Endothelial cell of umbilical vein (primary cell): Measurements from ENCODE around the gene SLC2A6. TPM values are rescaled to one million over a fixed set of nuclear protein-coding genes. Genes with fewer than 3 reads are reported as not detected.

Experiments used
- BruUV-seq: library from RNA; stranded (reverse); fragments of 400-500 nt; replicated peaks from 2 replicates; lab custom pipeline; 2021; lab: Mats Ljungman, UMichigan
- CTCF ChIA-PET: fragments of 300-600, 350-600 bp; sonication (Branson Sonifier 250); formaldehyde crosslinking; loops from one replicate; lab custom pipeline; 2021; ENCODE audit warnings: antibody characterized with exemption, inconsistent platforms; lab: Charles Lee
- POLR2A ChIA-PET: fragments of 300-600, 350-600 bp; sonication (Branson Sonifier 250); formaldehyde crosslinking; loops from one replicate; lab custom pipeline; 2021; ENCODE audit warnings: antibody characterized with exemption, inconsistent platforms; lab: Charles Lee
- DNase-seq: peaks from one replicate; pipeline ENCODE4 v3.0.0-alpha.2; 2011; ENCODE audit warnings: low read depth, low spot score
- FAIRE-seq: peaks from 2 replicates; lab custom pipeline; 2011; peaks lifted over from hg19 to GRCh38; lab: Jason Lieb, UNC
- H2AFZ ChIP-seq: 2 replicates; pipeline ENCODE4 v1.6.0; 2012; ENCODE audit warnings: low read depth, low read length, control low read depth, inconsistent platforms
- H3K27ac ChIP-seq: 2 replicates; pipeline ENCODE4 v1.5.1; 2011; ENCODE audit warnings: low read depth, mild to moderate bottlenecking, control low read depth, low read length, moderate library complexity; ENCODE audit not compliant: insufficient read depth
- H3K27me3 ChIP-seq, 2 experiments: 2 replicates each; pipeline versions ENCODE4 v1.6.0 to v1.6.1; 2011; ENCODE audit warnings: low read length in 2 of 2, mixed read lengths in 1 of 2; ENCODE audit not compliant: control insufficient read depth in 2 of 2, insufficient read depth in 2 of 2
- H3K36me3 ChIP-seq, 2 experiments: 2 replicates in 1 of 2; 3 replicates in 1 of 2; pipeline ENCODE4 v1.5.1; 2011; ENCODE audit warnings: low read length in 2 of 2, mild to moderate bottlenecking in 1 of 2, moderate library complexity in 1 of 2; ENCODE audit not compliant: control insufficient read depth in 2 of 2, insufficient read depth in 2 of 2; ENCODE audit errors: extremely low read depth in 1 of 2
- H3K4me1 ChIP-seq: 3 replicates; pipeline ENCODE4 v1.5.1; 2011; ENCODE audit warnings: mild to moderate bottlenecking, low read length; ENCODE audit not compliant: control insufficient read depth, insufficient read depth; ENCODE audit errors: extremely low read depth
- H3K4me2 ChIP-seq: 2 replicates; pipeline ENCODE4 v1.6.1; 2011; ENCODE audit warnings: low read length, control low read depth, mixed read lengths; ENCODE audit not compliant: insufficient read depth
- H3K4me3 ChIP-seq, 3 experiments: fragments of 200-600 bp in 1 of 3; sonication (generic), shearing (Covaris generic) in 1 of 3; replicated peaks in 1 of 3; 2 replicates each; pipeline ENCODE4 v1.5.1; 2011 to 2016; ENCODE audit warnings: control low read depth in 3 of 3, low read length in 3 of 3, mild to moderate bottlenecking in 2 of 3, inconsistent platforms in 1 of 3, low read depth in 1 of 3, moderate library complexity in 1 of 3; ENCODE audit not compliant: insufficient read depth in 1 of 3
- H3K79me2 ChIP-seq: 2 replicates; pipeline ENCODE4 v1.6.0; 2012; ENCODE audit warnings: low read length, inconsistent platforms; ENCODE audit not compliant: control insufficient read depth, insufficient read depth
- H3K9ac ChIP-seq: replicated peaks from 2 replicates; pipeline ENCODE3; 2011; ENCODE audit warnings: low read length, control low read depth; ENCODE audit not compliant: insufficient read depth; ENCODE audit errors: extremely low read depth
- H3K9me1 ChIP-seq: replicated peaks from 3 replicates; pipeline ENCODE4 v1.6.0; 2011; ENCODE audit warnings: mild to moderate bottlenecking, low read length; ENCODE audit not compliant: control insufficient read depth, insufficient read depth; ENCODE audit errors: extremely low read depth
- H3K9me3 ChIP-seq: replicated peaks from 2 replicates; pipeline ENCODE4 v1.5.1; 2012; ENCODE audit warnings: low read length, inconsistent platforms; ENCODE audit not compliant: control insufficient read depth, insufficient read depth
- H4K20me1 ChIP-seq: replicated peaks from 2 replicates; pipeline ENCODE3; 2011; ENCODE audit warnings: mild to moderate bottlenecking, low read length; ENCODE audit not compliant: control insufficient read depth, insufficient read depth; ENCODE audit errors: extremely low read depth
- FOS ChIP-seq: IDR thresholded peaks from 2 replicates; pipeline ENCODE4 v1.6.1; 2011; ENCODE audit warnings: mild to moderate bottlenecking, low read length, moderate library complexity, borderline replicate concordance; ENCODE audit not compliant: insufficient read depth
- GATA2 ChIP-seq: IDR thresholded peaks from 2 replicates; pipeline ENCODE4 v1.7.0; 2011; ENCODE audit warnings: low read depth, mild to moderate bottlenecking, moderate library complexity, mixed read lengths, low read length; ENCODE audit not compliant: insufficient read length, insufficient read depth
- JUN ChIP-seq: IDR thresholded peaks from 2 replicates; pipeline ENCODE4 v1.6.1; 2011; ENCODE audit warnings: borderline replicate concordance, low read depth; ENCODE audit not compliant: insufficient read length, insufficient read depth
- MYC ChIP-seq: IDR thresholded peaks from one replicate; pipeline ENCODE4 v1.6.1; 2011; ENCODE audit warnings: mild to moderate bottlenecking, low read depth, low read length
- POLR2A ChIP-seq: IDR thresholded peaks from 2 replicates; pipeline ENCODE4 v1.6.1; 2012; ENCODE audit warnings: low read depth, mild to moderate bottlenecking, control low read depth, low read length
- dilution Hi-C: fragments of 300-500 bp; cut with MboI; formaldehyde crosslinking; loops from one replicate; pipeline ENCODE4 v1.15.0; 2019; ENCODE audit warnings: low sequenced_read_pairs; ENCODE audit not compliant: extremely low pct_ligation_motif_present
- intact Hi-C: fragments of 100-400 bp; cut with micrococcal nuclease; formaldehyde crosslinking; loops from one replicate; pipeline ENCODE4 v1.10.0; 2022
- polyA plus RNA-seq, 4 experiments: library from polyadenylated mRNA; depleted of rRNA in 3 of 4; stranded (reverse) in 3 of 4; unstranded in 1 of 4; fragments of >200 nt; gene quantifications; 2 replicates each; pipeline versions ENCODE4 v1.2.1 to v1.2.3, GENCODE V29; 2011 to 2012; ENCODE audit warnings: missing spikeins in 1 of 4
- total RNA-seq: library from RNA; stranded (reverse); gene quantifications from 2 replicates; pipeline ENCODE4 v1.2.3, GENCODE V29; 2021
- TF ChIP-seq, protein P1 (sequence below), 2 donors: IDR thresholded peaks; 1 replicate in 1 of 2; 2 replicates in 1 of 2; pipeline ENCODE4 v1.5.1; 2011; ENCODE audit warnings: low read length in 2 of 2, mild to moderate bottlenecking in 2 of 2, moderate library complexity in 2 of 2, control low read depth in 1 of 2, inconsistent platforms in 1 of 2, low read depth in 1 of 2; ENCODE audit not compliant: insufficient read depth in 1 of 2; ENCODE audit errors: extremely low read depth in 1 of 2

SLC2A6 gene
- total and polyA plus RNA-seq, 2 donors (not counting 3 experiments of a cell fraction or from before 2014, with no cell fraction given), result 35.7 to 39.6 TPM

- FAIRE-seq (no peak), DNase-seq (no peak)
- H3K4me1 ChIP-seq, result peaks cover 3% of the 10 kb centered on the region
- no peak for TF ChIP-seq GATA2
- TF ChIP-seq JUN, result no peak
- no peak for TF ChIP-seq FOS
- TF ChIP-seq, protein P1, sequence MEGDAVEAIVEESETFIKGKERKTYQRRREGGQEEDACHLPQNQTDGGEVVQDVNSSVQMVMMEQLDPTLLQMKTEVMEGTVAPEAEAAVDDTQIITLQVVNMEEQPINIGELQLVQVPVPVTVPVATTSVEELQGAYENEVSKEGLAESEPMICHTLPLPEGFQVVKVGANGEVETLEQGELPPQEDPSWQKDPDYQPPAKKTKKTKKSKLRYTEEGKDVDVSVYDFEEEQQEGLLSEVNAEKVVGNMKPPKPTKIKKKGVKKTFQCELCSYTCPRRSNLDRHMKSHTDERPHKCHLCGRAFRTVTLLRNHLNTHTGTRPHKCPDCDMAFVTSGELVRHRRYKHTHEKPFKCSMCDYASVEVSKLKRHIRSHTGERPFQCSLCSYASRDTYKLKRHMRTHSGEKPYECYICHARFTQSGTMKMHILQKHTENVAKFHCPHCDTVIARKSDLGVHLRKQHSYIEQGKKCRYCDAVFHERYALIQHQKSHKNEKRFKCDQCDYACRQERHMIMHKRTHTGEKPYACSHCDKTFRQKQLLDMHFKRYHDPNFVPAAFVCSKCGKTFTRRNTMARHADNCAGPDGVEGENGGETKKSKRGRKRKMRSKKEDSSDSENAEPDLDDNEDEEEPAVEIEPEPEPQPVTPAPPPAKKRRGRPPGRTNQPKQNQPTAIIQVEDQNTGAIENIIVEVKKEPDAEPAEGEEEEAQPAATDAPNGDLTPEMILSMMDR (IDR thresholded peaks at IDR 0.05; ENCODE audit: extremely low read depth in 1 of 2, insufficient read depth in 1 of 2, low read depth in 1 of 2, low read length in 2 of 2), result no peak
- no peak for TF ChIP-seq MYC
- TF ChIP-seq POLR2A, result no peak
- H3K9me1 ChIP-seq, result no peaks in the 10 kb centered on the region
- ChIA-PET POLR2A (no interaction called here), CTCF (interaction anchor here (1.0 kb wide), 1 partner anchor 9 kb away, joined by 3 read pairs; no protein-coding TSS in a partner anchor)
- no peak within 1 kb of the TSS for H2AFZ ChIP-seq
- H4K20me1 ChIP-seq, result no peaks in the 10 kb centered on the region
- H3K4me3 ChIP-seq, result no peak within 1 kb of the TSS
- no peak within 1 kb of the TSS for H3K4me2 ChIP-seq
- peaks cover 9% of the 10 kb centered on the region for H3K79me2 ChIP-seq
- no peak within 1 kb of the TSS for H3K9ac ChIP-seq
- H3K36me3 ChIP-seq, result no peaks in the 10 kb centered on the region
- no TSS peak for BruUV-seq
- intact Hi-C loops (no loop called here), dilution Hi-C loops (no loop called here)
- peaks cover 0 to 1% of the 10 kb centered on the region in 2 experiments for H3K27me3 ChIP-seq
- no peaks in the 10 kb centered on the region for H3K9me3 ChIP-seq
- no peak within 1 kb of the TSS for H3K27ac ChIP-seq
These were observed 57.0 kb downstream of the SLC2A6 start, which contains the start of gene ADAMTS13 for GRCh38 chr9:133421615-133422542. ADAMTS13 (plus strand) TSS chr9:133422367; CDS start chr9:133422444, 77 bp downstream.

Other genes starting within 250 kb of the SLC2A6 start
- gene ABO, start 203.9 kb downstream of the SLC2A6 start, total RNA-seq, result not detected in 2 replicates
- not detected in 2 replicates for gene ABO, start 203.9 kb downstream of the SLC2A6 start, polyA plus RNA-seq
- 16.0 and 16.4 TPM in 2 replicates for gene SURF6, start 142.9 kb downstream of the SLC2A6 start, total RNA-seq
- 4.9 TPM in 2 replicates for gene SURF6, start 142.9 kb downstream of the SLC2A6 start, polyA plus RNA-seq
- gene MED22, start 131.0 kb downstream of the SLC2A6 start, total RNA-seq, result 26.7 and 27.4 TPM in 2 replicates
- 25.7 and 29.5 TPM in 2 replicates for gene MED22, start 131.0 kb downstream of the SLC2A6 start, polyA plus RNA-seq
- 2,043 and 2,112 TPM in 2 replicates for gene RPL7A, start 130.9 kb downstream of the SLC2A6 start, total RNA-seq
- gene RPL7A, start 130.9 kb downstream of the SLC2A6 start, polyA plus RNA-seq, result 2,090 and 2,329 TPM in 2 replicates
- 12.0 and 22.8 TPM in 2 replicates for gene SURF1, start 122.6 kb downstream of the SLC2A6 start, total RNA-seq
- 26.6 and 27.1 TPM in 2 replicates for gene SURF1, start 122.6 kb downstream of the SLC2A6 start, polyA plus RNA-seq
- 9.3 and 10.6 TPM in 2 replicates for gene SURF2, start 122.5 kb downstream of the SLC2A6 start, total RNA-seq
- gene SURF2, start 122.5 kb downstream of the SLC2A6 start, polyA plus RNA-seq, result 14.2 and 16.9 TPM in 2 replicates
- gene SURF4, start 103.0 kb downstream of the SLC2A6 start, total RNA-seq, result 216 and 230 TPM in 2 replicates
- 358 and 360 TPM in 2 replicates for gene SURF4, start 103.0 kb downstream of the SLC2A6 start, polyA plus RNA-seq
- 0.77 and 0.85 TPM in 2 replicates for gene STKLD1, start 102.7 kb downstream of the SLC2A6 start, total RNA-seq
- gene STKLD1, start 102.7 kb downstream of the SLC2A6 start, polyA plus RNA-seq, result 0.29 and 0.67 TPM in 2 replicates
- 27.0 and 29.5 TPM in 2 replicates for gene REXO4, start 61.1 kb downstream of the SLC2A6 start, total RNA-seq
- gene REXO4, start 61.1 kb downstream of the SLC2A6 start, polyA plus RNA-seq, result 16.9 and 19.5 TPM in 2 replicates
- 1.4 and 2.5 TPM in 2 replicates for gene ADAMTS13, start 56.7 kb downstream of the SLC2A6 start, total RNA-seq
- gene ADAMTS13, start 56.7 kb downstream of the SLC2A6 start, polyA plus RNA-seq, result 1.5 and 1.8 TPM in 2 replicates
- gene CACFD1, start 19.1 kb downstream of the SLC2A6 start, total RNA-seq, result 9.7 and 9.8 TPM in 2 replicates
- 11.5 and 14.0 TPM in 2 replicates for gene CACFD1, start 19.1 kb downstream of the SLC2A6 start, polyA plus RNA-seq
- gene MYMK, start 45.9 kb upstream of the SLC2A6 start, total RNA-seq, result not detected in 2 replicates
- not detected in 2 replicates for gene MYMK, start 45.9 kb upstream of the SLC2A6 start, polyA plus RNA-seq
- not detected in 2 replicates for gene ADAMTSL2, start 55.6 kb upstream of the SLC2A6 start, total RNA-seq
- gene ADAMTSL2, start 55.6 kb upstream of the SLC2A6 start, polyA plus RNA-seq, result not detected in 2 replicates
- gene FAM163B, start 130.3 kb upstream of the SLC2A6 start, total RNA-seq, result not detected in 2 replicates
- gene FAM163B, start 130.3 kb upstream of the SLC2A6 start, polyA plus RNA-seq, result not detected in 2 replicates
- gene DBH, start 157.3 kb upstream of the SLC2A6 start, total RNA-seq, result not detected in 2 replicates
- not detected in 2 replicates for gene DBH, start 157.3 kb upstream of the SLC2A6 start, polyA plus RNA-seq